ENCODE data around the gene DAZAP1.
"Not testable (repeated sequence)": the region's sequence is repeated elsewhere in the genome, so short reads cannot be mapped to it uniquely, and the experiment has no call there.

The DAZAP1 gene

GRCh38 chr19:1411255-1412191, 4.1 kb downstream of the DAZAP1 start:
- DNase-seq = no peak

DNA sequence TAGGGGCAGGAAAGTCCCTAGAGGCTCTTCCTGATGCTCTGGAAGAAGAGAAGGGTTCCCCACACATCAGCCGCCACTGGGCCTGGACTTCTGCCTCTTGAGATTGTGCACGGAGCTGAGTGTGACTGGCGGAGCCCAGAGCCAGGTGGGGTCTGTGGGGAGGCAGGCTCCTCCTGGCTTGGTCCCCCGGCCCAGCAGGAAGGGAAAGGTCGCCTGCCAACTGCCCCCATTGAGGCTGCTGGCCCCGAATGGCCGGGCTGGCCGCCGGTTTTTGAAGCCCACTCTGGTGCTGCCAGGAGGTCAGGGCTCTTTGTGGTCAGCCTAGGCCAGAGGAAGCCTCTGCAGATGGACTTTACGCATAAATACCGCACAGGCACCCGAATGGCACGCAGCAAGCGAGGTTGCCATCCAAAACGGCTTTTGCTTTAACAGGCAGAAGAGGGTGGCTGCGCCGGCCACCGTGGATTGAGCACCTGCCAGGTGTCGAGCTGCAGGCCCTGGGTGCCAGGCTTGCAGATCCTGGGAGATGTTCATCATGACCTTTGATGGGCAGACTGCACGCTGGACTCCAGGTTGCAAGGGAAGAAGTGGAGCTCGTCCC, 5.0 kb downstream of the DAZAP1 start:
- no peak for DNase-seq

- no peak for DNase-seq
These were observed 5.8 kb downstream of the DAZAP1 start for GRCh38 chr19:1412995-1413800.

GRCh38 chr19:1416014-1416841, 8.8 kb downstream of the DAZAP1 start:
- DNase-seq = no peak

- DNase-seq = no peak
These were observed 9.8 kb downstream of the DAZAP1 start for GRCh38 chr19:1417145-1417544.

DNA sequence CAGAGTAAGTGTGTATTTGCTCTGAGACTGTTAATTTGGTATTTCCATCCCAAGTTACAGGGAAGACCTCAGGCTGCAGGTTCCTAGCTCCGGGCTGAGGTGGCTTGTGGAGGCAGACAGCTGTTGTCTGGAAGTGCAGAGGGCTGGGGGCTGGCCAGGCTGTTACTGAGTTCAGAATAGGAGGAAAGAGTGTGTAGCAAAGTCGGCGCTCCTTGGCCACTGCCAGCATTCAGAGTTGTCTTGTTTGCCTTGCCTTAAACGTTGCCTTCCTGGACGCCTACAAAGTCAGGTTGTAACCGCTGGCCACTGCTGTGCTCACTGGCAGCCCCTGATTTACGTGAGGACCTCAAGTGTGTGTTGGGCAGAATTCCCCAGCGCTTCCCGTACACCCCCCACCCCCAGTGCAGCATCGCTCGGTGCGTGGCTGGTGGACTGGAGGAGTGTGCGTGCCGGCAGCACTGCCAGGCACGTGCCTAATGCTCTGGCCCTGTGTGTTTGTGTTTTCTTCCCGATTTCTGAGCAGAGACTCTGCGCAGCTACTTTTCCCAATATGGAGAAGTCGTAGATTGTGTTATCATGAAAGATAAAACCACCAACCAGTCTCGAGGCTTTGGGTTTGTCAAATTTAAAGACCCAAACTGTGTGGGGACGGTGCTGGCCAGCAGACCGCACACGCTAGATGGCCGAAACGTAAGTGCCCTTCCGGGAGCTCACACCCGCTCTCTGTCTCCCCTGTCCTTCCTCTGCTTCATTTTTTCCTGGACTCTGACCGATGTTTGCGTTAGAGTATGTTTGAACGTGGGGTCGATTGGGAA, 10.5 kb downstream of the DAZAP1 start:
- no peak for DNase-seq

- DNase-seq = no peak
These were observed 11.1 kb downstream of the DAZAP1 start for GRCh38 chr19:1418496-1418775.

DNA sequence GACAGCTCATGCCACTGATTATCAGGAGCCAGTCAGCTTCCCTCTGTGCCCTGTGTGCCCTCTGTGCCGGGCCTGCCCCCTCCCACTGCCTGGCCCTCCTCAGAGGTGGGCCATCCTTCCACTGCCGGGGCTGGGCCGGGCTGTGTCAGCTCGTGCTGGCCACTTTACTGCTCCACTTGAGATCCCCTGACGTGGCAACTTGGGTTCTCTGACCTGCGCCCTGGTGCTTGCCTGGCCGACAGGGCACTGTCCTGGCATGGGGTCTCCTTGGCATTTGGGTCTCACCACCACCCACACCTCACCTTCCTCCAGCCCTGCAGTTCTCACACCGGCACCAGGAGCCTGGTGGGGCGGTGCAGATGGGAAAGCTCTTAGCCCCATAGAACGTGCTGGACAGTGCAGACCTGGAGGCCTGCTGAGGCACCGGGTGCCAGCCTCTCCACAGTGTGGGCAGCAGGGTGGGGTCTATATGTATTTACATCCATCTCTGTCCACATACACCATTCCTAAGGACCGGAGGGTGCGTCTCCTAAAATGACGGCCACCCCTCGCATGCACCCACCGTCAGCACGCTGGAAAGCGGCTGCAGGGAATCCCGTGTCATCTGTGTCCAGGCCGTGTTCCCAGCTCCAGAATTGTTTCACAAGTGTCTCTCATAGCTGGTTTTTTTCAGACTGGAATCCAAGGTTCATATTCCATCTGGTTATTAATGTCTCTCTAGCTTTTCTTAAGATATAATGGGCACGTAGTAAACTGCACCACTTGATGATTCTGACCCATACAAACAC, 11.8 kb downstream of the DAZAP1 start:
- DNase-seq = no peak

- not testable (repeated sequence) for DNase-seq
These were observed 12.7 kb downstream of the DAZAP1 start for GRCh38 chr19:1420085-1420484.

GRCh38 chr19:1420590-1420989, 13.2 kb downstream of the DAZAP1 start:
- no peak for DNase-seq

DNA sequence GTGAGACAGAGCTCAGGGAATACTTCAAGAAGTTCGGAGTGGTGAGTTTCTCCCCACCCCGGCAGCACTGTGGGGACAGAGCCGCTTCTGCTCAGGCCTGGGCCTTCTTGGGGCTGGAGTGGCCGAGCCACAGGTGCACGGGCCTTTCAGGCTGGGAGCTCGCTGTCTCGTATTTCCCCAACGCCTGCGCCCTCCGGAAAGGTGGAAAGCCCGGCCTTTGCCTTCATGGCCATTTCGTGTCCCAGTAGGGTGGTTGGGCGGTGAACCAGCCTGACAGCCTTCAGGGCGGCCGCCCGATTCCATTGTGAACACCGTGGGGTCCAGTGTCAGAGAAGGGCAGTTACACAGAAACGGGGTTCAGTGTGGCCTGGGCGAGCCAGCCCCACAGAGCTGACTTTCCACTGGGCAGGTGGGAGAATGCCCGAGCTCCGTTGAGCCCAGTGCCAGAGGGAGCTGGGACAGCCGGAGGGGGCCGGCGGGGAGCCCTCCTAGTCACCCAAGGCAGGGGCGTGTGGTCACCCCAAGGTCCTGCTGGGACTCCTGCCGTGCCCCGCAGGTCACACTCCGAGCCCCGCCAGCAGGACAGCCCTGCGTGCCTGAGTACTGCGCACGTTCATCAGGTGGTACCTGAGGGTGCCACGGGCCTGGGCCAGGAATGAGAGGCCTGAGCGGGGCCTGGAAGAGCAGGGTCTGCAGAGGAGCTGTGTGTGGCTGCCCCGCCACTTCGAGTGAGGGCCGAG, 14.0 kb downstream of the DAZAP1 start:
- no peak for DNase-seq

DNA sequence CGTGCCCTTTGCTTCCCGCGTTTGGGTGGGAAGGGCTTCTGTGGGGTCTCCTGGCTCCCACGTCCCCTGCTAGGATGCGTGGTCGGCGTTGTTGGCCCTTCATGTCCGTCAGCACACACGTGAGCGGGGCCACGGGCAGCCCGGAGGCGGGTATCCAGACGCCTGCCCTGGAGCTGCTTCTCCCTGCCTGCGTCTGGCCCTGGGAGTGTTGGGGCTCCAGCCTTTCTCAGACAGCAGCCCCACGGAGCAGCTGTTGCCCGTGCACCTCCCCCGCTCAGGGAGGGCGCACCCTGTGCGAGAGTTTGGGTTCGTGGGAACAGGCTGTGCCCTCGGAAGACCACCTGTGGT, 14.5 kb downstream of the DAZAP1 start:
- DNase-seq = no peak

GRCh38 chr19:1422360-1422759, 15.0 kb downstream of the DAZAP1 start:
- DNase-seq = no peak

GRCh38 chr19:1422943-1423342, 15.6 kb downstream of the DAZAP1 start:
- DNase-seq = no peak

- DNase-seq = no peak
These were observed 16.2 kb downstream of the DAZAP1 start for GRCh38 chr19:1423436-1424191.

GRCh38 chr19:1424192-1424955, 17.0 kb downstream of the DAZAP1 start:
- no peak for DNase-seq

DNA sequence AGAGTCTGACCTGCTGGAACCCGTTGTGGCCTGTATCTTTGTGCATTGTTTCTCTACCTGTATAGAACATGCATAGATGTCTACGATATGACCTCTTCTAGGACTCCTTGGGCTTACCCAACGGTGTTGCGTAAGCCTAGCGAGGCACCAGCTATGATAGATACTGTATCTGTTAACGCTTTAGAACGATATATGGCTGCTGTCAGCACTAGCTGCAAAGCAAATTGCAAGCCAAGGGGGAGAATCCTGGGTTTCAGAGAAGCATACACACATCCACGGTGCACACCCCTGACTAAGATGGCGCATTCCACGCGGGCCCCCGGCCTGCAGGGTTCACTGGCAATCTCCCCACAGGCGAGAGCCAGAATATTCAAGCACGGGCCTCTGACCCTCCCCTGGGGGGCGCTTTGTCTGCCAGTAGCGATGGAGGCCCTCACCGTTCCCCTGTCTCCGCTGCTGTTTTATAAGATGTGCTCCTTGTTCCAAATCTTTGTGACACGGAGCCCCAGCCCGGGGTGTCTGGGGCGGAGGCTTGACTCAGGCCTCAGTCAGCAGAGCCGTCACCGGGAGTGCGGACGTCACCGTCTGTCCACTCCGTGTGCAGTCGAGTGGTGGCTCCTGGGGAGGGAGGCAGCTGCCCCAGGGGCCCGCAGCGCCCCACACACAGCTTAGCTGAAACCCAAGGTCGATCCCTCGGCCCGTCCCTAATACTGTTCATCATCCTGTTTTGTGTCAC, 17.9 kb downstream of the DAZAP1 start:
- DNase-seq = no peak

- DNase-seq = no peak
These were observed 18.5 kb downstream of the DAZAP1 start for GRCh38 chr19:1425902-1426301.

Data from activated CD4-positive, alpha-beta T cell treated with anti-CD3 and anti-CD28 coated beads for 4 hours (primary cell).